ENCODE data around the gene PLCD4. TPM values are rescaled to one million over a fixed set of nuclear protein-coding genes. Genes with fewer than 3 reads are reported as not detected.

Gene PLCD4
- total and polyA plus RNA-seq, 2 donors from 2014 or later: 11.0 to 30.4 TPM

DNA sequence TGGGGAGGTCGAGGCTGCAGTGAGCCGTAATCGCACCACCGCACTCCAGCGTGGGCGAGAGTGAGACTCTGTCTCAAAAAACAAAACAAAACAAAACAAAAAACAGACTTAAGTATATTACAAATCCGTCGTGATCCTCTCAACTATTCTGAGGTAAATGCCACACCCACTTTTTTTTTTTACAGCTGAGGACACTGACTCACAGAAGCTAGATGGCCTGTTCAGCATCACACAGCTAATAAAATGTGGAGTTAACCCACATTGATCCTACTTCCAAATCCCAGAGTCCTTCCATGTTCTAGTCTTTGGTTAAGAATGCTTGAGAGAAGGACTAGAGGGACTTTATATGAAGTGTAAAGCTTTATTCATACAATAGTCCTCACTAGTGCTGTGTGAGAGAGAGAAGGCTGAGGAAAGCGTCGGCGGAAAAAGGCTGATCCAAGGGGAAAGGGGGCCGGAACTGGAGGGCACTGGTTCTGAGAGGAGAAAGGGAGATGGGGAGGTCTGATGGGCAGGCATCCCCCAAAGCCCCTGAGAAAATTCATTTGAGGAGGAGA lies 63.5 kb downstream of the PLCD4 start:
- DNase-seq (no peak), FAIRE-seq (no peak)
- Histone ChIP-seq H3K4me3 (ENCODE audit: low read length in 3 of 3) (peak overlapping the region; percentile 89 to 97 (median 94)), H3K27ac (ENCODE audit: low read depth in 2 of 2, low read length in 2 of 2) (peak overlapping the region in 1 of 2 donors; percentile 69), H3K36me3 (ENCODE audit: control insufficient read depth in 2 of 3, insufficient read depth in 3 of 3, low read length in 3 of 3) (peaks cover 2 to 18% (median 8%) of the 10 kb centered on the region in 3 donors), H3K9me3 (ENCODE audit: control insufficient read depth in 2 of 3, insufficient read depth in 1 of 3, low read length in 3 of 3) (no peaks in the 10 kb centered on the region), H3K9ac (ENCODE audit: low read length in 3 of 3) (peak overlapping the region; percentile 85 to 86 (median 86)), H3K4me1 (ENCODE audit: control insufficient read depth in 2 of 3, insufficient read depth in 2 of 3, low read depth in 1 of 3, low read length in 3 of 3) (peaks cover 0 to 10% (median 5%) of the 10 kb centered on the region in 3 donors), H3K27me3 (ENCODE audit: control insufficient read depth, insufficient read depth, low read length) (no peaks in the 10 kb centered on the region)
- TF ChIP-seq, protein P1, sequence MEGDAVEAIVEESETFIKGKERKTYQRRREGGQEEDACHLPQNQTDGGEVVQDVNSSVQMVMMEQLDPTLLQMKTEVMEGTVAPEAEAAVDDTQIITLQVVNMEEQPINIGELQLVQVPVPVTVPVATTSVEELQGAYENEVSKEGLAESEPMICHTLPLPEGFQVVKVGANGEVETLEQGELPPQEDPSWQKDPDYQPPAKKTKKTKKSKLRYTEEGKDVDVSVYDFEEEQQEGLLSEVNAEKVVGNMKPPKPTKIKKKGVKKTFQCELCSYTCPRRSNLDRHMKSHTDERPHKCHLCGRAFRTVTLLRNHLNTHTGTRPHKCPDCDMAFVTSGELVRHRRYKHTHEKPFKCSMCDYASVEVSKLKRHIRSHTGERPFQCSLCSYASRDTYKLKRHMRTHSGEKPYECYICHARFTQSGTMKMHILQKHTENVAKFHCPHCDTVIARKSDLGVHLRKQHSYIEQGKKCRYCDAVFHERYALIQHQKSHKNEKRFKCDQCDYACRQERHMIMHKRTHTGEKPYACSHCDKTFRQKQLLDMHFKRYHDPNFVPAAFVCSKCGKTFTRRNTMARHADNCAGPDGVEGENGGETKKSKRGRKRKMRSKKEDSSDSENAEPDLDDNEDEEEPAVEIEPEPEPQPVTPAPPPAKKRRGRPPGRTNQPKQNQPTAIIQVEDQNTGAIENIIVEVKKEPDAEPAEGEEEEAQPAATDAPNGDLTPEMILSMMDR (IDR thresholded peaks at IDR 0.05; ENCODE audit: borderline replicate concordance, extremely low read depth, insufficient read depth): no peak
- intact Hi-C loops (cut with DNase I): no loop called here

- Histone ChIP-seq H3K9ac (ENCODE audit: low read length in 3 of 3) (peak within 1 kb of the TSS; percentile 85 to 91 (median 86)), H3K4me1 (ENCODE audit: control insufficient read depth in 2 of 3, insufficient read depth in 2 of 3, low read depth in 1 of 3, low read length in 3 of 3) (peaks cover 0 to 10% (median 5%) of the 10 kb centered on the region in 3 donors), H3K27me3 (ENCODE audit: control insufficient read depth, insufficient read depth, low read length) (no peaks in the 10 kb centered on the region), H3K4me3 (ENCODE audit: low read length in 3 of 3) (peak within 1 kb of the TSS; percentile 89 to 97 (median 94)), H3K36me3 (ENCODE audit: control insufficient read depth in 2 of 3, insufficient read depth in 3 of 3, low read length in 3 of 3) (peaks cover 2 to 13% (median 8%) of the 10 kb centered on the region in 3 donors), H3K9me3 (ENCODE audit: control insufficient read depth in 2 of 3, insufficient read depth in 1 of 3, low read length in 3 of 3) (no peaks in the 10 kb centered on the region), H3K27ac (ENCODE audit: low read depth in 2 of 2, low read length in 2 of 2) (peak within 1 kb of the TSS; percentile 1 to 69)
- TF ChIP-seq, protein P1 (IDR thresholded peaks at IDR 0.05; ENCODE audit: borderline replicate concordance, extremely low read depth, insufficient read depth): no peak
- FAIRE-seq (no peak), DNase-seq (peak; percentile 89 to 97 (median 95))
- intact Hi-C loops (cut with DNase I): no loop called here
These were observed 64.2 kb downstream of the PLCD4 start, which contains the start of the genes RNF25 and STK36 for GRCh38 chr2:218671654-218672566. Gene RNF25 (minus strand): TSS chr2:218672002. CDS start chr2:218671970, 32 bp downstream. Gene STK36 (plus strand): TSS chr2:218672086. CDS start chr2:218672830, 744 bp downstream.

- intact Hi-C loops (cut with DNase I): no loop called here
- H3K4me3 ChIP-seq (ENCODE audit: low read length in 3 of 3): no peak overlapping the region
- TF ChIP-seq, protein P1 (IDR thresholded peaks at IDR 0.05; ENCODE audit: borderline replicate concordance, extremely low read depth, insufficient read depth): no peak
- DNase-seq (no peak), FAIRE-seq (no peak)
- H3K9ac ChIP-seq (ENCODE audit: low read length in 3 of 3): no peak overlapping the region
- H3K27me3 ChIP-seq (ENCODE audit: control insufficient read depth, insufficient read depth, low read length): no peaks in the 10 kb centered on the region
- no peak overlapping the region for H3K27ac ChIP-seq (ENCODE audit: low read depth in 2 of 2, low read length in 2 of 2)
- no peaks in the 10 kb centered on the region for H3K9me3 ChIP-seq (ENCODE audit: control insufficient read depth in 2 of 3, insufficient read depth in 1 of 3, low read length in 3 of 3)
- peaks cover 2 to 20% (median 15%) of the 10 kb centered on the region in 3 donors for H3K36me3 ChIP-seq (ENCODE audit: control insufficient read depth in 2 of 3, insufficient read depth in 3 of 3, low read length in 3 of 3)
- H3K4me1 ChIP-seq (ENCODE audit: control insufficient read depth in 2 of 3, insufficient read depth in 2 of 3, low read depth in 1 of 3, low read length in 3 of 3): no peaks in the 10 kb centered on the region
These were observed 71.4 kb downstream of the PLCD4 start for GRCh38 chr2:218679119-218679518.
